Erythroblast (primary cell): ENCODE data around the gene EPB41L4B.

ENCODE experiments used
- DNase-seq, 2 experiments: peaks; one replicate each; lab custom pipeline; 2025; lab: John Stamatoyannopoulos, UW
- GATA1 ChIP-seq: IDR thresholded peaks from 2 replicates; pipeline ENCODE4 v1.6.1; 2011; ENCODE audit warnings: low read depth, mild to moderate bottlenecking, control low read depth, low read length, moderate library complexity
- POLR2A ChIP-seq: IDR thresholded peaks from 2 replicates; pipeline ENCODE4 v1.6.1; 2011; ENCODE audit warnings: mild to moderate bottlenecking, low read length

Gene EPB41L4B

GRCh38 chr9:109190151-109190550 is 130.7 kb downstream of the EPB41L4B start:
- DNase-seq: no peak
- TF ChIP-seq GATA1: no peak
- TF ChIP-seq POLR2A: no peak

- DNase-seq: no peak
- TF ChIP-seq POLR2A (no peak), GATA1 (no peak)
Observed at GRCh38 chr9:109186857-109187520, 133.9 kb downstream of the EPB41L4B start.

DNA sequence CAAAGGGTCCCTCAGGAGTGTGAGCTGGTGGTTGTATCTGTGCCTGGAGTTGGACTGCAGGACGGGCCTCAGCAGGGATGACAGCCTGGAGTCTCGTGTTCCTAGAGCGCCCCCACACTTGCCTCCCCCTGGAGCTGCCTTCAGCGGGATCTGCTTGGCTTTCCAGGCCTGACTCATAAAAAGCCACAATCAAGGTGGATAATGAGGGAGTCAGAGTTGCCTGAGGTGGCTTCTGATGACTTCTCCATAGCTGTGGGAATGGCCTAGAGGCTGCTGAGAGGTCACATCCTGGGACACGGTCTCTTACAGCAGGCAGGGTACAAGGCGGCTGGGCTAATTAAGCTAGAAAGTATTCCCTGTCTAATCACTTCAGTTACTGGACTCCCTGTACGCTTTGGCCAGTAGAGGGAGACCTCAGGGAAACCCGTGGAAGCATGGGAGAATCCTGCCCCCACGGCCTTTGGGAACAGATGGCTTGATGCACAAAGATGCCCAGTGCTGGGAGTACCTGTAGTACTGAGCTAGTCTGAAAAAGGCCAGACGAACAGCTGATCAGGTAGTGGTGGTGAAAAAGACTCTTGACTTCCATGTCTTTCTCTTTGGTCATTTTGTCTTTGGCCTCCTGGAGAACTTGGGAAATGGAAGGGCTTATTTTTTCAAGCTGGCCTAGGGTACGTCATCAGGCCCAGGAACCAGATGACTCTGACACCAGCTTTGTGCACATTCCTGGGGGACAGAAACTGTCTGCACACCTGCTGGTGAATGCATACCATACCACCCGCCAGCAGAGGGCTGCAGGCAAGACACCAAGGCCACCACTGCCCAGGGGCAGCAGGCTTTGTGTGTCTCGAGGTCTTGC is 137.7 kb downstream of the EPB41L4B start:
- peak; percentile 57 to 59 for DNase-seq
- TF ChIP-seq POLR2A (no peak), GATA1 (no peak)

DNA sequence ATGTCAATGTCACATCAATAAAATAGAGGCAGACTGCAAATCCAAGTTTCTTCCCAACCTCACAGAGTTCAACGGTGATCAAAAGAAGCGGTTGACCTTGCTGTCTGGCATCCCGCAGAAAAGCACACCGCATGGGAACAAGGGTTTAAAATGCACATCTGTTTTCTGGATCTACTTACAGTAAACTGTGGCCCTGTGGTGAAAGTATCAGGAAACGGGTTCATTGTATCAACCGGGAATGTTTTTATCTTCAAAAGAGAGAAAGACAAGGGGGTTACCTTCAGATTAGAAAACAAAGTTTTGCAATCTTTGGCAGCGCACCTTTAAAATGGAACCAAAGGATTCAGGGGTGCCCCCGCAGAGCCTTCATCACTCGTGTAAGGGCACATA is 138.3 kb downstream of the EPB41L4B start:
- no peak for TF ChIP-seq POLR2A
- no peak for TF ChIP-seq GATA1
- DNase-seq: no peak

- DNase-seq: no peak
- no peak for TF ChIP-seq GATA1
- TF ChIP-seq POLR2A: no peak
Observed at GRCh38 chr9:109181284-109181683, 139.6 kb downstream of the EPB41L4B start.

GRCh38 chr9:109179801-109180523 is 140.9 kb downstream of the EPB41L4B start:
- no peak for DNase-seq
- TF ChIP-seq GATA1 (no peak), POLR2A (no peak)

DNA sequence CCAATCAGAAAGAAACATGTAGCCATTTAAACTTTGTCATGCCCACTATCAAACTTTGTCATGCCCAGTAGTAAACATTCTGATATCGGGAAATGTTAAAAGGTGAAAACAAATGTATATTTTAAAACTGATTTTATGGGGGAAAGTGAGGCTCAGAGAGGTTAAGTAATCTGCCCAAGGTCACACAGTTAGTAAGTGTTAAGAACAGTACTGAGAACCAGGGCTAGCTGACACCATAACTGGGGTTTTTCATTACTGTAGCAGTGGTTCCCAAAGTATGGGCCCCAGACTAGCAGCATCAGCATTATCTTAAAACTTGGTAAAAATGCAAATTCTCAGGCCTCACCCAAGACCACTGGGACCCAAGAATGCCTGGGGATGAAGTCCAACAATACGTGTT is 143.9 kb downstream of the EPB41L4B start:
- no peak for TF ChIP-seq GATA1
- TF ChIP-seq POLR2A: no peak
- no peak for DNase-seq

- no peak for TF ChIP-seq POLR2A
- TF ChIP-seq GATA1: no peak
- no peak for DNase-seq
Observed at GRCh38 chr9:109176386-109176785, 144.5 kb downstream of the EPB41L4B start.

DNA sequence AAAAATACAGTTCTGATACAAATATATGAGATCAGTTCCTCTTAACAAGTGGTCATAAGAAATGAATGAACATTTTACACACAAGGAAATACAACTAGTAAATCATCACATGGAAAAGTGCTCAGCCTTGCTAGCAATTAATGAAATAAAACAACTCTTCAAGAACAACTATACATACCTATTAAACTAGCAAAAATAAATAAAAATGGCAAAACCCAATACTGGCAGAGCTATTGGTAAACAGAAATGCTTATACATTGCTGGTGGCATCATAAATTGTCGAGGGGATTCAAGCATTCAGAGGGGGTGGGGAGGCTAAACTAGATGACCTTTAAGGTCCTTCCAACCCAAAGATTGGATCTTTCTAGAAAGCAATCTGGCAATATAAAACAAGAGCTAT is 147.9 kb downstream of the EPB41L4B start:
- no peak for DNase-seq
- no peak for TF ChIP-seq GATA1
- no peak for TF ChIP-seq POLR2A

DNA sequence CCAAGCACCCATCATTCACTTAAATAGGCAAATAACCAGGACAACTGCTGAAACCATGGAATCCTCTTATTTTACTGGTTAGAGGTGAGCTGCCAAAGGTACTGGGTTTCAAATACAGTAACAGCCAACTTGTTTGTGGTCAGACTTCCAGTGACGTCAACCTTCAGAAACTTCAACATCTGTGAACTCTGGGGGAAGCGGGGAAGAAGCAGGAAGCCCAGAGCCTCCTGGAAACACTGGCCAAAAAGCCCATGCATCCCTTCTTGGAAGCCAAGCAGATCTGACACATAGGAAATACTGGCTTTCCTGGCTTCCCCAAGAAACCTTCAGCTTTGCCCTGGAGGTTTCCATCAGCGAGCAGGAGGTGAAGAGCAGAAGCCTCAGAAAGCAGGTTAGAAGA is 148.9 kb downstream of the EPB41L4B start:
- no peak for DNase-seq
- TF ChIP-seq POLR2A (no peak), GATA1 (no peak)

DNA sequence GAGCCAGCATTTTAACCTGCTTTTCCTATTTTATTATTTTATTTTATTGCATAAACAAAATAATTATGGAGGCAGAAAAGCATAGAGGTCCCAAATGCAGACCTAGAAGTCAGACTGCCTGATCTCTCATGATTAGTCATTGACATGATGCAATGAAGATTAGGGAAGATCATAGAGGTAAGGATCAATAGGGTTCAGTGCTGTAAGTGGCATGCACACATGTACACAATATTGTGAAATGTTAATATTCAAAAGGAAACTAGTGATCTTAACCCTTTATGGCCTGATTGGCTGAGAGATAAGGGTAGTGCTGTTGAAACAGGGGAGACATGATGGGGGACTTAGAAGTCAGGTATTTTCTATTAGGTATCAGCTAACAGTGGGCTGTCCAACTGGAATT is 152.7 kb downstream of the EPB41L4B start:
- peak in 1 of 2 experiments; percentile 31 for DNase-seq
- TF ChIP-seq GATA1 (no peak), POLR2A (no peak)

- DNase-seq: no peak
- TF ChIP-seq GATA1: no peak
- no peak for TF ChIP-seq POLR2A
Observed at GRCh38 chr9:109167716-109168115, 153.1 kb downstream of the EPB41L4B start.

GRCh38 chr9:109166771-109167601 is 153.9 kb downstream of the EPB41L4B start, which contains the start of gene FRRS1L:
Gene FRRS1L (minus strand): TSS chr9:109167249. CDS start chr9:109167138, 111 bp downstream.
- DNase-seq: peak; percentile 62 to 65
- TF ChIP-seq POLR2A (no peak), GATA1 (no peak)
